GM21529 (cell line): ENCODE measurements around the gene HLA-DQA1.
"Not testable (repeated sequence)": the region's sequence is repeated elsewhere in the genome, so short reads cannot be mapped to it uniquely, and the experiment has no call there.

ENCODE experiments used
- ATAC-seq: cut with Tn5 transposase; IDR thresholded peaks from one replicate; pipeline ENCODE4 v1.9.1; 2021; ENCODE audit not compliant: unreplicated experiment

HLA-DQA1 gene

DNA sequence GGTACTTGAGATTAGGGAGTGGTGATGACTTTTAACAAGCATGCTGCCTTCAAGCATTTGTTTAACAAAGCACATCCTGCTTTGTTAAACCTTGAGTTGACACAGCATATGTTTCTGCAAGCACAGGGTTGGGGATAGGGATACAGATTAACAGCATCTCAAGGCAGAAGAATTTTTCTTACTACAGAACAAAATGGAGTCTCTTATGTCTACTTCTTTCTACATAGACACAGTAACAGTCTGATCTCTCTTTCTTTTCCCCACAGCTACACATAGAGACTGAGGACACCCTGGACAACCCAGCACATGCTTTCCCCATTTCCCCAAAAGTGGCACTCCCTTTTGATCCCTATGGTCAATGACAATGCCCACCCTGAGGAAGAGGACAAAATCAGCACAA is 20.6 kb downstream of the HLA-DQA1 start:
- ATAC-seq: not testable (repeated sequence)

DNA sequence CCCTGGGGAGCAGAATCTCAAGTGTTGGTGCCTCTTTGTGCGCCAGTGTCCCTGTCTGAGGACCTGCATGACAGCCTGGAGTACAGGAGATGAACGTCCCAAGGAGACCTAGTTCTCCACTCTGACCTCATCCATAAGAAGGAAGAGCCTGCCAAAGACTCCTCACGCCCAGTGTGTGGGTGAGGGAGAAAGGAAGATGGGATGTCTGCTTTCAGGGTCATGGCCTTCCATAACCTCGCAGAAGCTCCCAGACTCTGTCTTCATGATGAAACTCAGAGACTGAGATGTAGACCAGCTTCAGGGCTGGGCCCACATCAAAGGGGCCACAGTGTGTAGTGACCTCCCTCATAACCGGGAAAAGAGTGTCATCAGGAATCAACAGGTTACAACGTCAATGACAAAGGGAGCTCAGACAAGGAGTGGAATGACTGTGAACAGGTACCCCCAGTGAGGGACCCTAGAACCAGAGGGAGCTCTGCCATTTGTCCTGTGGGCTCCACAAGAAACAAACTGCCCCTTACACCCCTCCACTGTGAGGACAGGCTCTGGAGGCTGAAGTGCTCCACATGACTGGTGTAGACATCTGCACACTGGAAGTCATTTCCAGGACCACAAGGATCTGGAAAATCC is 21.2 kb downstream of the HLA-DQA1 start:
- no peak for ATAC-seq

DNA sequence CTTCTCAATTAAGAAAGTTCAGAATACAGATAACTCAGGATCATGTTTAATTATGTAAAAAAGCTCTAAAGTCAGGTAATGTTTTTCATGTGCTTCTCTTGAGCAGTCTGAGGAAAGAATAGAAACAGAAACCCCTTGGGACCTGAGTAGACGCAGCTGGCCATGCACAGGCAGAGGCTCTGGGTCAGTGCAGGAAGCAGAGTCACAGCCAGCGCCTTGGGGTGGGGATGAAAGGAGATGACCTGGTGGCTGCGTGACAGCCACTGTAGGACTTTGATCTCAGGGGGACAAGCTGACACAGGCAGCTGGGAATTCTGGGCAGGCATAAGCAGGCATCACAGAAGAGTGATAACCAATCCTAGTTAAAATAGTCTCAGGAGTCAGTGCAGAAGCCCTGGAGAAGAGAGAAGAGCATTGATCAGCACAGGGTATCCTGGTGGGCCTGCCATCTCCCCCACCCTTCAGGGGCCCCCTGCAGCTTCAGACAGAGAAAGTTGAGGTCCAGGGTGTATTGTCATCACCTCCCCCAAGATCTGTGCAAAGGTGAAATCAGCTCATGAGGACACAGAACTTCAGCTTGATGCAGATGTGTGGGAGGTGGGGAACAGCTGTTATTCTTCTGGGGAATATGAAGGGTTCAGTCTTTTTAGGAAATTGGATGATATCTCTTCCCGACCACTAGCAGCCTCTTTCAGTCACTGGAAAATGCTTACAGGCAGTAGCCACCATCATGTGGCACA is 22.8 kb downstream of the HLA-DQA1 start:
- ATAC-seq: peak; percentile 78

DNA sequence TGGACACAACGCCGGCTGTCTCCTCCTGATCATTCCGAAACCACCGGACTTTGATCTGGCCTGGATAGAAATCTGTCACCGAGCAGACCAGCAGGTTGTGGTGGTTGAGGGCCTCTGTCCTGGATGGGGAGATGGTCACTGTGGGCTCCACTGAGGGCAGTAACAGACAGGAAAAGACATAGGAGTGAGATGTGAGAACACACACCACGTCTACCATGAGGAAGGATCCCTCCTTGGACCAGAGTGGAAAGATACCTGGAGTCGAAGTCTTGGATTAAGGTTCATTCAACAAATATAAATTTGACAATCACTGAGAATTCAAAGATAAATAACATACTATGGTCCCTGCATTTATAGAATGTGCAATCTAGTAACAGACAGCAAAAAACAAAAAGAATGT is 24.9 kb downstream of the HLA-DQA1 start:
- ATAC-seq: no peak

DNA sequence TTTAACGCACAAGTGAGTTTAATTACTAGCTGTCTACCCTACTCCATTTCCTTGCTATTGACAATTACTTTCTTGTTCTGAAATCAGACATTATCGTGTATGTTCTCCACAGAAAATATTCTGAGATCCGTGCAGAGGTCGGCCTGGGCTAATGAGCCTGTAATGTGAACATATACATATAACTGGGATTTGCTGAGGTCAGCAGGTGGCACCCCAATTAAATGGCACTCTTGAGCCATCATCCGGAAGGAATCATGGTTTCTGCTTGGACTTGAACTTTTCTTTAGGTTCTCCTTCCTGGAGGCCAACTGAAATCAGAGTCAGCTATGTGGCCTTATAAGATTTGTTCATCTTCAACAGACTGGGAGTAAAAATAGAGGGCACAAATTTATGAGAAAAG is 25.6 kb downstream of the HLA-DQA1 start:
- no peak for ATAC-seq

DNA sequence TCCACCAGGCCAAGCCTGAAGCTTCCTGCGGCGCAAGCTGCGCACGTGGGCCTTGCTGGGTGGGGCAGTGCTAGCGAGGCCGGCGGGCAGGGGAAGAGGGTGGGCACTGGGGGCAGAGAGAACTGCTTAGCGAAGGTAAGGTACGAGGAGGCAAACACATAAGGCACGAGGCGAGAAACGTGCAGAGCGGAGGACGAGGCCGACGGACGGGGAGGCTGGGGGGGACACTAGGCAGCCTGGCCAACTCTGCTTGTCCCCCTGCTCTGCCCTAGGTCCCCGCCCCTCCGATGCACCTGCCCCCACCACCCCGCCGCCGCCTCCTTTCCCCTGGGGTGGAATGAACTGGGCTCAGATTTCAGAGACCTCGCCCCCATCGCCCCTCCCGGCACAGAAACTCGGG is 27.1 kb downstream of the HLA-DQA1 start:
- no peak for ATAC-seq

DNA sequence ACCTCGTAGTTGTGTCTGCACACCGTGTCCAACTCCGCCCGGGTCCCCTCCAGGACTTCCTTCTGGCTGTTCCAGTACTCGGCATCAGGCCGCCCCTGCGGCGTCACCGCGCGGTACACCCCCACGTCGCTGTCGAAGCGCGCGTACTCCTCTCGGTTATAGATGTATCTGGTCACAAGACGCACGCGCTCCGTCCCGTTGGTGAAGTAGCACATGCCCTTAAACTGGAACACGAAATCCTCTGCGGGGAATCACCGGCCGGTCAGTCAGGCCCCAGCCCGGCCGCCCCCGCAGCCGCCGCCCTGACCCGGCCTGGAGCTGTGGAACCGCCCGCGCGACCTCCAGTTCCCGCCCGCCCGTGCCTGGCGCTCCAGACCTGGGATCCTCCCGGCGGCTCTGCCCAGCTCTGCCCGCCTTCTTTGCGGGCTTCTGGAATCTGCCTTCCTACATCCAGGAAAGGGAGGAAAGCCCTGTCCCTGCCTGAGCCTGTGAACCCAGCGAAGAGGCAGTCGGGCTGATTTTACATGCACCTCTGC is 27.7 kb downstream of the HLA-DQA1 start:
- ATAC-seq: no peak

DNA sequence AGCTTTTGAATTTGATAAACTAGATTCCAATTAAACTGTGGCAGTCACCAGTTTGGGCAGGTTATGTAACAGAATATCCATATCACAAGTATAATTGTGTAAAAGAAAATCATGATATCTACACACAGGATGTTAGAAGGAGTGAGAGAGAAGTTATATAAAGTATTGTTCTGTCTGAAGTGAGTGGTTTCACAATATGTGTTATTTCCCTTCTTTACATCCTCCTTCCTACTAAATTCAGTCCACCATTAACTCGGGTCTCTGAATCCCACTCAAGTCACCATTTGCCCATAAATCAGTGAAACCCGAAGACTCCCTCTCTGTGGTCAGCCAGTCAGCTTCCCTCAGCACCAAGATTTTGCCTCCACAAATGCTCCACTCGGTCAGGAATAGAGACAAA is 28.5 kb downstream of the HLA-DQA1 start:
- no peak for ATAC-seq

DNA sequence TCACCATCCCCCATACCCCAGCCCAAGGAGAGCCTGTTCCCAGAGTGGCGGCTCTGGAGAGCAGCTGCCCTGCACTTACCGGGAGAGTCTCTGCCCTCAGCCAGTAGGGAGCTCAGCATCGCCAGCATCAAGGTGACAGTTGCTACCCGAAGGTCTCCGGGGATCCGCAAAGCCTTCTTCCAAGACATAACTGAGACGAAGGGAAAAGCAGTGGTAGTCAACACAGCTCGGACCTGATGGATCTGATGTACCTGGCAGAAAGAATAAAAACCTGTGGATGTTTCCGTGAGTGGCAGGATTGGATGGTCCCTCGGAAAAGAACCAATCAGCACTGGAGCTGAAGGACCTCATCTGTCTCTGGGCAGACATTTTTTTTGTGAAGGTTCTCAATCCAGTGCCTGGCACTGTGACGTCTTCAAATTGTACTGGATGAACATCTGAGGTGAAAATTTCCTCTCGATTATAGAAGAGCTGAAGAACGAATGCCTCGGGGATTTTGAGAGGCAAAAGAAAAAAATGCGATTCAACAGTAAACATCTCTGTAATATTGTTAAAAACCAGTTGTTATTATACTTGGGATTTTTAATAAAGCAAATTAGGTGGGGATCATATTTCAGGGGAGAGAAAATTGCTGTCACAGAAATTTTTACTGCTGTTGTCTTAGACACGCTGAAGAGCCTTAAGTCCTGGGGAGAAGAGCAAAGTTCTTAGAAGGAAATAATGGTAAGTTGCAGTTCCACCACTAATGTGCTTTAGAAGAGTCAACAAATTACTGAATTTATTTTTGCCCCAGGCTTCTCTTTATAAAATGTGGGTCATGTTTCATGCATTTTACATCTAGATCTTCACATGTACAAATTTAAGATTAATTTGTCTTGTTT is 29.5 kb downstream of the HLA-DQA1 start, which contains the start of gene HLA-DQB1:
HLA-DQB1 (minus strand) TSS at position 238 of the 881 bp plus-strand sequence; CDS start at position 188, 50 bp downstream.
- ATAC-seq: peak; percentile 55

DNA sequence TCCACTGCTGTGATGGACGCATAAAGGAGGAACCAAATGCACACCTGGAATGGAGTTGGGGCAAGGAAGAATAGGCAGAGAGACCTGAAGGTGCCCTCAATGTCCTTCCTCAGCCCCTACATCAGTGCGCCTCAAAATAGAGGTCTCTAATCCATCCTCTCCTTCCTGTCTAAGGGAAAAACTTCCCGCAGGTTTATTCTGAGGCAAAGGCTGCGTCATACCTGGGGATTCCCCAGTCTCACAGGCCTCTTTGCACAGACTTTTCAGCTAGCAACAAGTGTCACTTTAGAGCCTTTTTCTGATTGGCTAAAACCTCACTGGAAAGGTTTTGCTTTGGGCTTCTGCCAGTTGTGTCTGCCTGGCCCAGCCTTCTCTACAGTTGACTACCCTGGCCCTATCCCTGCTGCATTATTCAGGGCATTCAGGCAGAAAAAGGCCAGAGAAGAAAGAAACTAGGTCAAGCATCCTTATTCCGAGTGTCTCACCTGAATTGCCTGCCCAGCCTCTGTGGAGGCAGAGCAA is 31.1 kb downstream of the HLA-DQA1 start:
- ATAC-seq: peak; percentile 83

DNA sequence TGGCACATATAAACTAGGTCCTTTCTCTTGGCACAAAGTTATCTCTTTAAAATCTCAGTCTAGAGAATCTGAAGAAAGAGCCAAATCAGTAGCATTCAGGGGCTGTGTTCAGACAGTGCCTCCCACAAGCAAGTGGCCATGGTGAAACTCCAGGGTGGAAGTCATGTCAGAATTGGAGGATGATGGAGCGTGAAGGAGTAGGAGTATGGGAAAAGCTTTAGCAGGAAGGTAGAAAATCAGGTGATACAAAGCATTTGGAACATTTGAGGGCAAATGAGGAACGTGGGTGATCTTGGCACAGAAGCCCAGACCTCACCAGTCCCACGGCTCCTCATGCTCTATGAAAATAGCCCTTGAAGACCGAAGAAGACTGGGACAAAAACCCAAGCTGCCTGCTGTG is 32.0 kb downstream of the HLA-DQA1 start:
- ATAC-seq: no peak

DNA sequence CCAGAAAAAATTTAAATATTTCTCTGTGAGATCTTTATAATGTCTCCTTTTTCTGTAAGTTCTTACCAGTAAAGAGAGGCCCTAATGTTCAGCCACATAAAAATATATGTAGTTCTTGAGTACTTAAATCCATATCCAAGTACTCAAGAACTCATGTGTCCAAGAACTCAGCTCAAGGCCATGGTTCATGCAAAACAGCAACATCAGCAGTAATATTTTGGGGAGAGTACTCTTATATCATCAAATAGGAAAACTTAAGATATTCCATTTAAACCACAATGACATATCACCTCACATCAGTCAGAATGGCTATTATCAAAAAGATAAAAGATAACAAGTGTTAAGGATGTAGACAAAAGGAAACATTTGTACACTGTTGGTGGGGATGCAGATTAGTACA is 32.7 kb downstream of the HLA-DQA1 start:
- ATAC-seq: no peak

DNA sequence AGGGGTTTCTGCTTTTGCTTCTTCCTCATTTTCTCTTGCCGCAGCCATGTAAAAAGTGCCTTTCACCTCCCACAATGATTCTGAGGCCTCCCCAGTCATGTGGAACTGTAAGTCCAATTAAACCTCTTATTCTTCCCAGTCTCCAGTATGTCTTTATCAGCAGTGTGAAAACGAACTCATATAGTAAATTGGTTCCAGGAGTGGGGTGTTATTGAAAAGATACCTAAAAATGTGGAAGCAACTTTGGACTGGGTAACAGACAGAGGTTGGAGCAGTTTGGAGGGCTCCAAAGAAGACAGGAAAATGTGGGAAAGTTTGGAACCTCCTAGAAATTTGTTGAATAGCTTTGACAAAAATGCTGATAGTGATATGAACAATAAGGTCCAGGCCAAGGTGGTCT is 34.7 kb downstream of the HLA-DQA1 start:
- ATAC-seq: not testable (repeated sequence)

DNA sequence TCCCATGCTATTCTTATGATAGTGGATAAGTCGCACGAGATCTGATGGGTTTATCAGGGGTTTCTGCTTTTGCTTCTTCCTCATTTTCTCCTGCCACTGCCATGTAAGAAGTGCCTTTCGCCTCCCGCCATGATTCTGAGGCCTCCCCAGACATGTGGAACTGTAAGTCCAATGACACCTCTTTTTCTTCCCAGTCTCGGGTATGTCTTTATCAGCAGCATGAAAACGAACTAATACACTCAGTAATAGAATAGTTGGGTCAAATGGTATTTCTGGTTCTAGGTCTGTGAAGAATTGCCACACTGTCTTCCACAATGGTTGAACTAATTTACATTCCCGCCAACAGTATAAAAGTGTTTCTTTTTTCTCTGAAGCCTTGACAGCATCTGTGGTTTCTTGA is 36.9 kb downstream of the HLA-DQA1 start:
- ATAC-seq: not testable (repeated sequence)

DNA sequence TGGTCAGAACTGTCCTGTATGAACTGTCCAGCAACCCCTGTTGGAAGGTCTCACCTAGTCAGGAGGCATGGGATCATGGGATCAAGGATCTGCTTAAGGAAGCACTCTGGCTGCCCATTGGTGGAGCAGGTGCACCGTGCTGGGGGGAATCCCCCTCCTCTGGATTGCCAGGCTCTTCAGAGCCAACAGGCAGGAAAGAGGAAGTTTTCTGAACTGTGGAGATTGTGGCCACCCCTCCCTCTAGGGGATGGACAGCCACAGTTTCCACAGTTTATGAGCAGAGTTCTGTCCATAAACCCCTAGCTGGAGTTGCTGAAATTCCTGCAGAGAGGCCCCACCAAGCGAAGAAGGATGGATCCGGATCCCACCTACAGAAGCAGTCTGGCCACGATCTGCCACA is 42.3 kb downstream of the HLA-DQA1 start:
- ATAC-seq: no peak

DNA sequence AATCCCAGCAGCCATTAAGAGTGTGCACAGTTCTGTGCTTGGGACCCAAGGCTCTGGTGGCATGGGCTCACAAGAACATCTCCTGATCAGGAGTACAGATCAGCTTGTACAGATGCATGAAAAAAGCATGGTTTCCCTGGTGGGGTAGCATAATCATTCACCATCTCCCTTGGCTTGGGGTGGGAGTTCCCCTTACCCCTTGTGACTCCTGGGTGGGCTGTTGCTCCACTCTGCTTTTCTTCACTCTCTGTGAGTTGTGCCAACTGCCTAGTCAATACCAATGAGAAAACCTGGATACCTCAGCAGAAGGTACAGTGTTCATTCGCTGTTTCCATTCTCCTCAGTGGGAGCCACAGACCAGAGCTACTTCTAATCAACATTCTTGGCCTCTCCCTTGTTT is 42.8 kb downstream of the HLA-DQA1 start:
- no peak for ATAC-seq

DNA sequence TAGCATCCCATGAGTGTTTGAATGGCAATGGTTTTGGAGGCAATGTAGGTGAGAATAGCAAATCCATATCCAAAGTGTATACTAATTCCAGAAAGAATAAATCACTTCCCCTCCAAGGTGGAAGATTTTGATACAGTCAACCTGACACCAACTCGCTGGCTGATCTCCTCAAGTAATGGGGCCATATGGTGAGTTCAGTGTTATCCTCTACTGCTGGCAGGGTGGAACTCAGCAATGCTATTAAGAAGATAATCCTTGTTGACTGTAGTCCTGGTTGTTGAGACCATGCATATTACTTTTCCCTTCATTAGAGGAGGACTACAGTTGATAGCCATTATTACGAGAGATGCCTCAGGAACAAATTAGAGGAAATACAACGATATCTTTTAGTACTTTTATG is 47.0 kb downstream of the HLA-DQA1 start:
- no peak for ATAC-seq

DNA sequence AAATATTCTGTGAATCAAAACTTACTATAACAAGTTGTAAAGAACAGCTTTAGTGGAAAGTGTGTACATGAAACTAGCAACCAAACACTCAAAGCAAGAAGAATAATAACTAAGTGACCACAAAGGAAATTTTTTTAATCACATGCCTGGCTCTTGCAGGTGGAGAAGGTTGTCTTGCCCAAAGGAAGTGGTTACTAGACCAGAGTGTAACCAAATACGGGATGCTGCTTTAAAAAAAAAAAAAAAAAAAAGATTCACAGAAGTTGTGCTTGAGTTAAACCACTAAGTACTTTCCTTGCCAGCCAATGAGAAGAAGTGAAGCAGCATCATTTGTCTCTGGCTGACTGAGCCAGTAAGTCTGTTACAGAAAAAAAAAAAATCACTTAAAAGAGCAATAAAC is 48.4 kb downstream of the HLA-DQA1 start:
- peak; percentile 77 for ATAC-seq

DNA sequence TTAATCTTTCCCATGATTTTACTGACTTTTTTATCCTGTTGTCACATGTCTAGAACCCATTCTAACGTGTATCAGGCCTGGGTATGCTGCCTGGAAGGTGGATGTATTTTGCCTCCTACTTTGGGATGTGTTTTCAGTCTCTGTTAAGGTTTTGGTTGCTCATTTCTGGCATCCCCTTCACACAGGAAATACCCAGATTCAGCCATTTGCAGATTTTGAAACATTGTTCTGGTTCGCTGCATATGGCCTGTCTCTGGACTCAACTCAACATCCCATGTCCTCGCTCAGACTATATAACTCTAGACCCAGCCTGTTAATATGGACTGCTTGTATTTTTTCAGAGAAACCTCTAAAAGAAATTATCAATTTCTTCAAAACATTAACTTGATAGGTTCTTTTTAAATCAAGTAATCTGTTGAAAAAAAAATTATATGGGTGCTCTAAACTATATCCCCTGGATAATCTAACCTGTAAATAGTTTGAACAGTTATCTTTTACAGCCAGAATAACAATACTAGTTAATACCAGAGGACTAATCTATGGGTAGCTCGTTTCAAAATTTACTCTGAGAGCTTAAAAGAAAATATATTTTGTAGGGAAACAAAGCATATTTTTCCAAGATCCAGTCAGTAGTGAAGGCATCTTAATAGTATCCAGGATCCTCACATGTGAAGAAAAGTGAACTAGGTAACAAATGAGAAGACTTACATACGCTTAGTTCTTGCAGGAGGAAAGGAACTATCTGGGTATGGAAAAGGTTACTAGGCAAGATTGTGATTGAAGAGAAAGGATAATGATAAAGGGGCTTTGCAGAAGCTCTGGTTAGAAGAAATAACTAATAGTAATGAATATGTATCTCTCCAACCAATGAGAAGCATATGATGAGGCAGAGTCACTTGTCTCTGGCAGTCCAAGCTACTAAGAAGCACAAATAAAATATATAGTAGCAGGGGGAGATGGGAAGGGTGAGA is 52.6 kb downstream of the HLA-DQA1 start:
- no peak for ATAC-seq

DNA sequence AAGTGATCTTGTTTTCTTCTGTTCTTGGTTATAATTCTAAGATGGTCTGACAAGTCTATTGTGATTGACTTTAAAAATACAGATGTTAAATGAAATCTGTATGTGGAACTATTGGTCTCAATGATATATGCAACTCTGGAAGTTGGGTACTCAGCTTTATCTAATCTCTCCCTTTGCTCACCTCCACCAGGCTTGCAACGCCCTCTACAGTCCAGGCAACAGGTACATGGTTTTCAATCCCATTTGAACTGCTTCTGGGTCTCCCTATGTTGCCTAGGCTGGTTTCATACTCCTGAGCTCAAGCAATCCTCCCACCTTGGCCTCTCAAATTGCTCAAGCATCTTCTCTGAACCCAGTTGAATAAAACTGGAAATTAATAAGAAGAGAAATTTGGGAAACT is 54.8 kb downstream of the HLA-DQA1 start:
- peak; percentile 62 for ATAC-seq
